22Rv1 (cell line): ENCODE measurements around the gene USP38.

Source experiments
- ZFX ChIP-seq: fragments of 450-650 bp; IDR thresholded peaks from 2 replicates; pipeline ENCODE4 v1.6.1; 2017; ENCODE audit warnings: antibody characterized with exemption, borderline replicate concordance
- TF ChIP-seq, protein P1 (sequence below): fragments of 450-650 bp; IDR thresholded peaks from 2 replicates; pipeline ENCODE4 v1.5.1; 2017; ENCODE audit warnings: mild to moderate bottlenecking

DNA sequence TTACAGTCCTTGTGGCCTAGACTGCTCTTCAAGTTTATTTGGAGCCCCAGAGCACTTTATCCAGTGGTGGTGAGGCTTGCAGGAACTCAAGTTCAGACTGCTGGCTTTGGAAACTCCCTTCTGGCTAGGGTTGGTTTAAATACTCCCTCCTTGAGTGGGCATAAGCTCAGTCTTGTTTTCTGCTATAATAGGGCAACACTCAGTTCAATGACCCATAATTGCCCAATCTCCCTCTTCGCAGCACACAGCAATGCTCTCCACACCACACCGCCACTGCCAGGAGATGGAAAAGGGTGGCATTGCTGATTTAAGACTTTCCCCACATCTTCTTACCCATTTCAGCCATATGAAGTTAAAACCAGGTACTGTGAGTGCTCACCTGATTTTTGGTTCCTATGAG is 27.9 kb upstream of the USP38 start:
- TF ChIP-seq, protein P1, sequence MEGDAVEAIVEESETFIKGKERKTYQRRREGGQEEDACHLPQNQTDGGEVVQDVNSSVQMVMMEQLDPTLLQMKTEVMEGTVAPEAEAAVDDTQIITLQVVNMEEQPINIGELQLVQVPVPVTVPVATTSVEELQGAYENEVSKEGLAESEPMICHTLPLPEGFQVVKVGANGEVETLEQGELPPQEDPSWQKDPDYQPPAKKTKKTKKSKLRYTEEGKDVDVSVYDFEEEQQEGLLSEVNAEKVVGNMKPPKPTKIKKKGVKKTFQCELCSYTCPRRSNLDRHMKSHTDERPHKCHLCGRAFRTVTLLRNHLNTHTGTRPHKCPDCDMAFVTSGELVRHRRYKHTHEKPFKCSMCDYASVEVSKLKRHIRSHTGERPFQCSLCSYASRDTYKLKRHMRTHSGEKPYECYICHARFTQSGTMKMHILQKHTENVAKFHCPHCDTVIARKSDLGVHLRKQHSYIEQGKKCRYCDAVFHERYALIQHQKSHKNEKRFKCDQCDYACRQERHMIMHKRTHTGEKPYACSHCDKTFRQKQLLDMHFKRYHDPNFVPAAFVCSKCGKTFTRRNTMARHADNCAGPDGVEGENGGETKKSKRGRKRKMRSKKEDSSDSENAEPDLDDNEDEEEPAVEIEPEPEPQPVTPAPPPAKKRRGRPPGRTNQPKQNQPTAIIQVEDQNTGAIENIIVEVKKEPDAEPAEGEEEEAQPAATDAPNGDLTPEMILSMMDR, result no peak
- TF ChIP-seq ZFX, result no peak
